ENCODE data around the gene TSPAN2.

DNA sequence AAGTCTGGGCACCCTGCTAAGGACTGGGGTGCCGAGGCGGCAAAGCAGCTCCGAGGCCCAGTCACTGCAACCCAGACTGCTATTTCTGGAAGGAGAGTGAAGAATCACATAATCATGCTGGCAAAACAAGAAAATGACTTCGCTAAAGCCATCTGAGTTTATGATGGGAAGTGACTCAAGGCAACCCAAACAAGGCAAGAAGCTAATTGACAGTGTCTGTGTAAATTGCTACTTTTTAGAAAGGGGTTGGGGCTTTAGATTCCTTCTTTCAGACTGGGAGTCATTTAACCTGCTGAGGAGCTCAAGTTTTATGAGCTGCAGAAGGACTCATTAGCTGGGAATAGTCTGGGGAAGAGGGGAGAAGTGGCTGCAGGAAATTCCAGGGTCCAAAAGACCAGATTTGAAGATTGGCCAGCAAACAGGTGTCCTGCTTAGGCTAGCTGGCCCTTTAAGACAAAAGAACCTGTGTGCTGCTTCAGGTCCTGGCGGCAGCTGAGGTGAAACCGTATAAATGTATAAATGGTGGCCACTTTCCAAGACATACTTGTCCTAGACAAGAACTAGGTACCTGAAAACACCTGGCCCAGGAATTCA, 31.5 kb downstream of the TSPAN2 start:
- TF ChIP-seq, protein P1, sequence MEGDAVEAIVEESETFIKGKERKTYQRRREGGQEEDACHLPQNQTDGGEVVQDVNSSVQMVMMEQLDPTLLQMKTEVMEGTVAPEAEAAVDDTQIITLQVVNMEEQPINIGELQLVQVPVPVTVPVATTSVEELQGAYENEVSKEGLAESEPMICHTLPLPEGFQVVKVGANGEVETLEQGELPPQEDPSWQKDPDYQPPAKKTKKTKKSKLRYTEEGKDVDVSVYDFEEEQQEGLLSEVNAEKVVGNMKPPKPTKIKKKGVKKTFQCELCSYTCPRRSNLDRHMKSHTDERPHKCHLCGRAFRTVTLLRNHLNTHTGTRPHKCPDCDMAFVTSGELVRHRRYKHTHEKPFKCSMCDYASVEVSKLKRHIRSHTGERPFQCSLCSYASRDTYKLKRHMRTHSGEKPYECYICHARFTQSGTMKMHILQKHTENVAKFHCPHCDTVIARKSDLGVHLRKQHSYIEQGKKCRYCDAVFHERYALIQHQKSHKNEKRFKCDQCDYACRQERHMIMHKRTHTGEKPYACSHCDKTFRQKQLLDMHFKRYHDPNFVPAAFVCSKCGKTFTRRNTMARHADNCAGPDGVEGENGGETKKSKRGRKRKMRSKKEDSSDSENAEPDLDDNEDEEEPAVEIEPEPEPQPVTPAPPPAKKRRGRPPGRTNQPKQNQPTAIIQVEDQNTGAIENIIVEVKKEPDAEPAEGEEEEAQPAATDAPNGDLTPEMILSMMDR (IDR thresholded peaks at IDR 0.05; ENCODE audit: low read depth, low read length): no peak
- TF ChIP-seq EZH2phosphoT487 (IDR thresholded peaks at IDR 0.05; ENCODE audit: low read depth): no peak

Data from OCI-LY3 (cell line).